Measurements from ENCODE around the gene HEPHL1. TPM values are rescaled to one million over a fixed set of nuclear protein-coding genes. Genes with fewer than 3 reads are reported as not detected.
A peak's percentile ranks its signal among the peaks of the same experiment; 100 is the strongest.

Gene HEPHL1
- total and polyA plus RNA-seq, 2 donors (not counting 1 experiment from before 2014, with no cell fraction given) = not detected

- Histone ChIP-seq H3K4me2 (ENCODE audit: extremely low read depth, insufficient read depth, low read length) (no peak overlapping the region), H3K4me1 (ENCODE audit: control insufficient read depth, extremely low read depth, insufficient read depth, low read length) (peaks cover 27% of the 10 kb centered on the region), H3K79me2 (ENCODE audit: control insufficient read depth, insufficient read depth, low read length) (peaks cover 54% of the 10 kb centered on the region), H3K9me3 (ENCODE audit: control insufficient read depth, insufficient read depth, low read depth, low read length) (no peaks in the 10 kb centered on the region), H3K27ac (ENCODE audit: insufficient read depth, low read length) (no peak overlapping the region), H3K36me3 (ENCODE audit: control insufficient read depth, insufficient read depth, low read length) (no peaks in the 10 kb centered on the region), H3K4me3 (replicated peaks in 1 of 4; ENCODE audit: control extremely low read depth in 1 of 4, insufficient read depth in 1 of 4, low read depth in 3 of 4, low read length in 4 of 4) (no peak overlapping the region), H2AFZ (ENCODE audit: low read length) (no peak overlapping the region), H4K20me1 (ENCODE audit: control insufficient read depth, extremely low read depth, insufficient read depth, low read length) (no peaks in the 10 kb centered on the region), H3K9ac (ENCODE audit: insufficient read depth, low read length) (no peak overlapping the region), H3K27me3 (ENCODE audit: control insufficient read depth, insufficient read depth, low read length) (no peaks in the 10 kb centered on the region)
- DNase-seq (ENCODE audit: low read depth in 2 of 2) = no peak
- TF ChIP-seq CTCF (conservative IDR thresholded peaks at IDR 0.05 in 1 of 2, IDR thresholded peaks at IDR 0.05 in 1 of 2; ENCODE audit: low read depth in 1 of 2, low read length in 2 of 2) = no peak
- no peak for TF ChIP-seq EZH2 (IDR thresholded peaks at IDR 0.05; ENCODE audit: low read length, missing control alignments)
Measured at GRCh38 chr11:94150056-94150455, 128.9 kb downstream of the HEPHL1 start.

- no peak overlapping the region for H3K4me3 ChIP-seq (replicated peaks in 1 of 4; ENCODE audit: control extremely low read depth in 1 of 4, insufficient read depth in 1 of 4, low read depth in 3 of 4, low read length in 4 of 4)
- TF ChIP-seq CTCF (conservative IDR thresholded peaks at IDR 0.05 in 1 of 2, IDR thresholded peaks at IDR 0.05 in 1 of 2; ENCODE audit: low read depth in 1 of 2, low read length in 2 of 2) (no peak), EZH2 (IDR thresholded peaks at IDR 0.05; ENCODE audit: low read length, missing control alignments) (no peak)
- no peak overlapping the region for H3K9ac ChIP-seq (ENCODE audit: insufficient read depth, low read length)
- H3K9me3 ChIP-seq (ENCODE audit: control insufficient read depth, insufficient read depth, low read depth, low read length) = no peaks in the 10 kb centered on the region
- peak in 1 of 2 donors; percentile 50 for DNase-seq (ENCODE audit: low read depth in 2 of 2)
- no peak overlapping the region for H3K27ac ChIP-seq (ENCODE audit: insufficient read depth, low read length)
- no peak overlapping the region for H3K4me2 ChIP-seq (ENCODE audit: extremely low read depth, insufficient read depth, low read length)
- no peak overlapping the region for H2AFZ ChIP-seq (ENCODE audit: low read length)
- no peaks in the 10 kb centered on the region for H4K20me1 ChIP-seq (ENCODE audit: control insufficient read depth, extremely low read depth, insufficient read depth, low read length)
- no peaks in the 10 kb centered on the region for H3K36me3 ChIP-seq (ENCODE audit: control insufficient read depth, insufficient read depth, low read length)
- H3K4me1 ChIP-seq (ENCODE audit: control insufficient read depth, extremely low read depth, insufficient read depth, low read length) = peaks cover 27% of the 10 kb centered on the region
- H3K27me3 ChIP-seq (ENCODE audit: control insufficient read depth, insufficient read depth, low read length) = no peaks in the 10 kb centered on the region
- peaks cover 49% of the 10 kb centered on the region for H3K79me2 ChIP-seq (ENCODE audit: control insufficient read depth, insufficient read depth, low read length)
Measured at GRCh38 chr11:94150704-94151685, 129.8 kb downstream of the HEPHL1 start.

- Histone ChIP-seq H3K27ac (ENCODE audit: insufficient read depth, low read length) (peak overlapping the region; percentile 37), H3K27me3 (ENCODE audit: control insufficient read depth, insufficient read depth, low read length) (no peaks in the 10 kb centered on the region), H3K4me2 (ENCODE audit: extremely low read depth, insufficient read depth, low read length) (peak overlapping the region; percentile 21), H3K9me3 (ENCODE audit: control insufficient read depth, insufficient read depth, low read depth, low read length) (no peaks in the 10 kb centered on the region), H3K79me2 (ENCODE audit: control insufficient read depth, insufficient read depth, low read length) (peaks cover 47% of the 10 kb centered on the region), H3K36me3 (ENCODE audit: control insufficient read depth, insufficient read depth, low read length) (no peaks in the 10 kb centered on the region), H2AFZ (ENCODE audit: low read length) (no peak overlapping the region), H4K20me1 (ENCODE audit: control insufficient read depth, extremely low read depth, insufficient read depth, low read length) (no peaks in the 10 kb centered on the region), H3K9ac (ENCODE audit: insufficient read depth, low read length) (no peak overlapping the region), H3K4me1 (ENCODE audit: control insufficient read depth, extremely low read depth, insufficient read depth, low read length) (peaks cover 27% of the 10 kb centered on the region), H3K4me3 (replicated peaks in 1 of 4; ENCODE audit: control extremely low read depth in 1 of 4, insufficient read depth in 1 of 4, low read depth in 3 of 4, low read length in 4 of 4) (no peak overlapping the region)
- TF ChIP-seq EZH2 (IDR thresholded peaks at IDR 0.05; ENCODE audit: low read length, missing control alignments) = no peak
- no peak for TF ChIP-seq CTCF (conservative IDR thresholded peaks at IDR 0.05 in 1 of 2, IDR thresholded peaks at IDR 0.05 in 1 of 2; ENCODE audit: low read depth in 1 of 2, low read length in 2 of 2)
- DNase-seq (ENCODE audit: low read depth in 2 of 2) = peak; percentile 76 to 89
Measured at GRCh38 chr11:94151903-94152677, 130.9 kb downstream of the HEPHL1 start.
